H1 (cell line): ENCODE results near the gene POLR3GL. TPM values are rescaled to one million over a fixed set of nuclear protein-coding genes. Genes with fewer than 3 reads are reported as not detected.

Experiments
- CTCF ChIA-PET: fragments of 300-600 bp; sonication (Branson Sonifier 250); formaldehyde crosslinking; loops from one replicate; lab custom pipeline; 2021; ENCODE audit not compliant: partially characterized antibody; lab: Charles Lee
- POLR2A ChIA-PET: fragments of 300-600 bp; sonication (Branson Sonifier 250); formaldehyde crosslinking; loops from one replicate; lab custom pipeline; 2021; ENCODE audit warnings: inconsistent platforms; ENCODE audit not compliant: partially characterized antibody; lab: Charles Lee
- DNase-seq, 2 experiments: peaks; one replicate each; pipeline versions ENCODE4 v3.0.0 to v3.0.0-alpha.2; 2010 to 2022; ENCODE audit warnings: low spot score in 2 of 2, low read depth in 1 of 2, mixed read lengths in 1 of 2
- FAIRE-seq: peaks from 2 replicates; lab custom pipeline; 2011; peaks lifted over from hg19 to GRCh38; lab: Jason Lieb, UNC
- H2AFZ ChIP-seq: 2 replicates; pipeline ENCODE4 v1.8.1; 2012; ENCODE audit warnings: low read length, inconsistent platforms
- H2AK5ac ChIP-seq: 2 replicates; pipeline ENCODE4 v1.6.1; 2013; ENCODE audit warnings: low read depth, low read length
- H2BK120ac ChIP-seq: replicated peaks from 2 replicates; pipeline ENCODE3; 2013; ENCODE audit warnings: low read depth, low read length, inconsistent platforms
- H2BK12ac ChIP-seq: 2 replicates; pipeline ENCODE4 v1.6.1; 2013; ENCODE audit warnings: low read depth, low read length
- H2BK15ac ChIP-seq: 2 replicates; pipeline ENCODE4 v1.6.1; 2013; ENCODE audit warnings: low read length
- H2BK20ac ChIP-seq: 2 replicates; pipeline ENCODE4 v1.6.1; 2013; ENCODE audit warnings: low read length
- H2BK5ac ChIP-seq: 2 replicates; pipeline ENCODE4 v1.6.1; 2013; ENCODE audit warnings: low read depth, low read length
- H3K14ac ChIP-seq: 2 replicates; pipeline ENCODE4 v1.6.1; 2013; ENCODE audit warnings: inconsistent platforms; ENCODE audit not compliant: insufficient read length
- H3K18ac ChIP-seq: 2 replicates; pipeline ENCODE4 v1.6.1; 2013; ENCODE audit warnings: low read length; ENCODE audit errors: extremely low read depth
- H3K23ac ChIP-seq: 2 replicates; pipeline ENCODE4 v1.6.1; 2013; ENCODE audit warnings: inconsistent platforms; ENCODE audit not compliant: insufficient read length
- H3K23me2 ChIP-seq: 2 replicates; pipeline ENCODE4 v1.6.1; 2013; ENCODE audit warnings: low read depth, low read length
- H3K27ac ChIP-seq: 2 replicates; pipeline ENCODE4 v1.6.1; 2011; ENCODE audit warnings: low read depth, low read length, inconsistent platforms
- H3K27me3 ChIP-seq, 4 experiments: replicated peaks in 1 of 4; 1 replicate in 1 of 4; 2 replicates in 3 of 4; pipeline versions ENCODE4 v1.6.1 to v1.8.1; 2011 to 2013; ENCODE audit warnings: low read length in 3 of 4, mild to moderate bottlenecking in 3 of 4, inconsistent platforms in 2 of 4, mixed read lengths in 2 of 4, moderate library complexity in 1 of 4; ENCODE audit not compliant: control insufficient read depth in 3 of 4, insufficient read depth in 3 of 4; ENCODE audit errors: extremely low read depth in 1 of 4
- H3K36me3 ChIP-seq, 4 experiments: 2 replicates each; pipeline versions ENCODE4 v1.6.1 to v1.8.1; 2011 to 2013; ENCODE audit warnings: mild to moderate bottlenecking in 4 of 4, low read length in 3 of 4, moderate library complexity in 2 of 4, control low read depth in 1 of 4, inconsistent platforms in 1 of 4; ENCODE audit not compliant: insufficient read depth in 4 of 4, control insufficient read depth in 2 of 4
- H3K4ac ChIP-seq: replicated peaks from 2 replicates; pipeline ENCODE3; 2013; ENCODE audit warnings: low read length, low read depth, mixed read lengths, inconsistent platforms; ENCODE audit not compliant: insufficient read length
- H3K4me1 ChIP-seq, 4 experiments: replicated peaks in 1 of 4; 1 replicate in 1 of 4; 2 replicates in 3 of 4; pipeline versions ENCODE4 v1.6.1 to v1.8.1; 2011 to 2013; ENCODE audit warnings: low read length in 3 of 4, inconsistent platforms in 2 of 4, mixed read lengths in 1 of 4; ENCODE audit not compliant: insufficient read depth in 4 of 4, control insufficient read depth in 3 of 4
- H3K4me2 ChIP-seq, 2 experiments: 2 replicates each; pipeline versions ENCODE4 v1.6.1 to v1.8.1; 2011 to 2013; ENCODE audit warnings: low read depth in 2 of 2, low read length in 2 of 2, control low read depth in 1 of 2, inconsistent platforms in 1 of 2, mild to moderate bottlenecking in 1 of 2; ENCODE audit not compliant: insufficient read depth in 1 of 2
- H3K4me3 ChIP-seq, 4 experiments: fragments of 200-600, 300-600 bp in 1 of 4; sonication (generic), shearing (Covaris generic), sonication (Bioruptor Twin) in 1 of 4; 2 replicates each; pipeline versions ENCODE4 v1.5.1 to v1.8.1; 2011 to 2016; ENCODE audit warnings: low read length in 4 of 4, low read depth in 3 of 4, control low read depth in 2 of 4, inconsistent platforms in 2 of 4, mild to moderate bottlenecking in 2 of 4, mixed read lengths in 1 of 4, moderate library complexity in 1 of 4; ENCODE audit not compliant: insufficient read depth in 2 of 4; ENCODE audit errors: extremely low read depth in 1 of 4
- H3K56ac ChIP-seq: replicated peaks from 2 replicates; pipeline ENCODE3; 2013; ENCODE audit warnings: low read depth, mild to moderate bottlenecking, mixed read lengths, low read length, inconsistent platforms; ENCODE audit not compliant: insufficient read length
- H3K79me1 ChIP-seq: 2 replicates; pipeline ENCODE4 v1.6.1; 2013; ENCODE audit warnings: low read depth, low read length, control low read depth
- H3K79me2 ChIP-seq, 2 experiments: 2 replicates each; pipeline versions ENCODE4 v1.6.1 to v1.8.1; 2012 to 2013; ENCODE audit warnings: low read length in 2 of 2, mild to moderate bottlenecking in 2 of 2, inconsistent platforms in 1 of 2; ENCODE audit not compliant: insufficient read depth in 2 of 2, control insufficient read depth in 1 of 2
- H3K9ac ChIP-seq, 4 experiments: replicated peaks in 1 of 4; 1 replicate in 1 of 4; 2 replicates in 3 of 4; pipeline versions ENCODE4 v1.6.1 to v1.8.1; 2011 to 2013; ENCODE audit warnings: low read depth in 3 of 4, low read length in 3 of 4, control low read depth in 2 of 4, mild to moderate bottlenecking in 2 of 4, moderate library complexity in 2 of 4, inconsistent platforms in 1 of 4; ENCODE audit errors: extremely low read depth in 1 of 4
- H3K9me3 ChIP-seq, 2 experiments: 2 replicates each; pipeline versions ENCODE4 v1.6.1 to v1.8.1; 2012 to 2013; ENCODE audit warnings: mild to moderate bottlenecking in 2 of 2, moderate library complexity in 2 of 2, control low read depth in 1 of 2, inconsistent platforms in 1 of 2, low read depth in 1 of 2, low read length in 1 of 2, mixed read lengths in 1 of 2; ENCODE audit not compliant: insufficient read depth in 2 of 2
- H4K20me1 ChIP-seq, 2 experiments: replicated peaks in 1 of 2; 2 replicates each; pipeline versions ENCODE3 to v1.8.1; 2011 to 2013; ENCODE audit warnings: inconsistent platforms in 2 of 2, low read length in 2 of 2, mild to moderate bottlenecking in 1 of 2; ENCODE audit not compliant: insufficient read depth in 2 of 2, control insufficient read depth in 1 of 2
- H4K5ac ChIP-seq: 2 replicates; pipeline ENCODE4 v1.6.1; 2013; ENCODE audit warnings: low read length, low read depth, mixed read lengths, inconsistent platforms; ENCODE audit not compliant: insufficient read length
- H4K8ac ChIP-seq: 2 replicates; pipeline ENCODE4 v1.8.0; 2013; ENCODE audit warnings: mild to moderate bottlenecking, moderate library complexity, low read length, inconsistent platforms; ENCODE audit not compliant: insufficient read depth; ENCODE audit errors: extremely low read depth
- H4K91ac ChIP-seq: replicated peaks from 2 replicates; pipeline ENCODE3; 2013; ENCODE audit warnings: low read length, mixed read lengths, inconsistent platforms; ENCODE audit not compliant: insufficient read length
- CBX8 ChIP-seq: fragments of 300-800, 300-1000 bp; sonication (generic); IDR thresholded peaks from 2 replicates; pipeline ENCODE4 v1.7.1; 2016; ENCODE audit warnings: low read depth, low read length, borderline replicate concordance
- NANOG ChIP-seq: IDR thresholded peaks from 2 replicates; pipeline ENCODE4 v1.6.1; 2011; ENCODE audit warnings: low read length, low read depth, mild to moderate bottlenecking, inconsistent platforms; ENCODE audit not compliant: insufficient read depth, poor library complexity, severe bottlenecking
- SP2 ChIP-seq: IDR thresholded peaks from 2 replicates; pipeline ENCODE4 v1.6.1; 2012; ENCODE audit warnings: mild to moderate bottlenecking, low read length, inconsistent platforms
- polyA plus RNA-seq, 7 experiments: library from polyadenylated mRNA; depleted of rRNA in 3 of 7; stranded (reverse) in 5 of 7; unstranded in 2 of 7; fragments of >200 nt in 5 of 7; fragments of 200-250 nt in 2 of 7; gene quantifications; 1 replicate in 5 of 7; 2 replicates in 1 of 7; 4 replicates in 1 of 7; pipeline versions ENCODE4 v1.2.1 to v1.2.3, GENCODE V29; 2011 to 2013; ENCODE audit warnings: missing spikeins in 2 of 7, mixed read lengths in 2 of 7
- total RNA-seq: library from RNA; stranded (reverse); fragmentation: NEBNext Ultra II Directional; extraction: Animal tissue kit (Norgen Biotek cat#: 25700); gene quantifications from 2 replicates; pipeline ENCODE4 v1.2.1, GENCODE V29; 2021

The POLR3GL gene
- total and polyA plus RNA-seq, 2 of the 8 experiments (the other 6 are each of a cell fraction or from before 2014, with no cell fraction given) = 3.1 to 3.9 TPM

DNA sequence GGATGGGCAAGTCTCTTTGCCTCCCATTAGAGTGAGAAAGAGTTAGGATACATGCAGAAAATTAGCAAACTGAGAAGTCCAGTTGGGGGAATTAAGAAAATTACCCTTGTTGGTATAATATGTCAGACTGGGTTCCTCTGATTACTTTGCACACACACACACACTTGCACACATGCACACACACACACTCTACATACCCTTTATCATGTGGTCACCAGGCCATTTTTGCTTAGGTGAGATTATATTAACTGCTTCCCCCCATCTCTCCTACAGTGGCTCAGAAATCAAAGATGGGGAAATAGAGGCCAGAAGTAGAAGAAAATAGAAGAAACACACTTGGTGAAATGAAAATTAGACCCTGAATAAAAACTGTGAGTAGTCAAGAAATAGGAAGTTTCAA, 5.8 kb upstream of the POLR3GL start:
- H3K23ac ChIP-seq = no peak overlapping the region
- H2BK120ac ChIP-seq = no peak overlapping the region
- H2AFZ ChIP-seq = no peak overlapping the region
- H3K4ac ChIP-seq = no peak overlapping the region
- H3K4me1 ChIP-seq = peaks cover 0 to 20% (median 11%) of the 10 kb centered on the region in 4 experiments; a peak in 6 of 7 replicates
- no peak overlapping the region for H3K14ac ChIP-seq
- H2AK5ac ChIP-seq = no peak overlapping the region
- H3K18ac ChIP-seq = no peak overlapping the region
- H3K4me3 ChIP-seq = no peak overlapping the region
- ChIA-PET CTCF (interaction anchor here (1.0 to 3.4 kb wide), 5 partner anchors 10 to 113 kb away, joined by 3 to 18 read pairs (median 12); partner anchors contain the start of genes ITGA10, NUDT17 and RBM8A), POLR2A (interaction anchor here (1.0 to 5.3 kb wide), 4 partner anchors 31 to 40 kb away, joined by 3 to 31 read pairs (median 6); partner anchors contain the start of genes PEX11B, RBM8A and TXNIP)
- no peak overlapping the region for H2BK20ac ChIP-seq
- DNase-seq = no peak
- no peak overlapping the region for H4K5ac ChIP-seq
- no peaks in the 10 kb centered on the region for H3K36me3 ChIP-seq
- no peak for FAIRE-seq
- H3K79me1 ChIP-seq = no peaks in the 10 kb centered on the region
- no peak overlapping the region for H2BK12ac ChIP-seq
- H3K27me3 ChIP-seq = peaks cover 25 to 76% (median 63%) of the 10 kb centered on the region in 4 experiments
- peaks cover 22% of the 10 kb centered on the region for H3K23me2 ChIP-seq
- peaks cover 0 to 2% of the 10 kb centered on the region in 2 experiments for H4K20me1 ChIP-seq
- H3K9ac ChIP-seq = no peak overlapping the region
- H4K8ac ChIP-seq = no peak overlapping the region
- TF ChIP-seq NANOG (no peak), SP2 (no peak), CBX8 (no peak)
- no peak overlapping the region for H3K27ac ChIP-seq
- H3K4me2 ChIP-seq = no peak overlapping the region; a peak in 1 of 4 replicates
- no peaks in the 10 kb centered on the region for H3K79me2 ChIP-seq
- no peak overlapping the region for H3K56ac ChIP-seq
- H4K91ac ChIP-seq = no peak overlapping the region
- no peak overlapping the region for H2BK15ac ChIP-seq
- H3K9me3 ChIP-seq = no peaks in the 10 kb centered on the region
- H2BK5ac ChIP-seq = no peak overlapping the region
